Stimulated activated CD4-positive, alpha-beta T cell treated with anti-CD3 and anti-CD28 coated beads, Interleukin-1b, Interleukin-23, amount 100 ng/mL, for 24 hours (primary cell): ENCODE results near the gene ADAMTS4.

Source experiments
- DNase-seq, 4 experiments: peaks; one replicate each; pipeline ENCODE4 v3.0.0-alpha.2; 2020; ENCODE audit warnings: low read depth in 4 of 4, low spot score in 1 of 4

ADAMTS4 gene

GRCh38 chr1:161176468-161177111 lies 22.3 kb downstream of the ADAMTS4 start:
- no peak for DNase-seq

GRCh38 chr1:161175771-161176453 lies 22.9 kb downstream of the ADAMTS4 start:
- DNase-seq: no peak

GRCh38 chr1:161174911-161175310 lies 23.9 kb downstream of the ADAMTS4 start:
- no peak for DNase-seq

GRCh38 chr1:161173711-161174110 lies 25.1 kb downstream of the ADAMTS4 start:
- no peak for DNase-seq

GRCh38 chr1:161172776-161173376 lies 26.0 kb downstream of the ADAMTS4 start:
- no peak for DNase-seq

GRCh38 chr1:161172349-161172748 lies 26.5 kb downstream of the ADAMTS4 start:
- DNase-seq: no peak

GRCh38 chr1:161171696-161172095 lies 27.2 kb downstream of the ADAMTS4 start:
- no peak for DNase-seq

- DNase-seq: no peak
Measured at GRCh38 chr1:161171191-161171590, 27.7 kb downstream of the ADAMTS4 start.

GRCh38 chr1:161168906-161169305 lies 29.9 kb downstream of the ADAMTS4 start:
- no peak for DNase-seq

GRCh38 chr1:161166669-161167548 lies 31.9 kb downstream of the ADAMTS4 start:
- no peak for DNase-seq

GRCh38 chr1:161165742-161166668 lies 32.8 kb downstream of the ADAMTS4 start, which contains the start of gene PPOX:
Gene PPOX (plus strand): TSS chr1:161166426. CDS start chr1:161166848, 422 bp downstream.
- peak; percentile 71 to 90 (median 82) for DNase-seq

- no peak for DNase-seq
Measured at GRCh38 chr1:161164901-161165610, 33.8 kb downstream of the ADAMTS4 start.

- no peak for DNase-seq
Measured at GRCh38 chr1:161163793-161164192, 35.1 kb downstream of the ADAMTS4 start.

- DNase-seq: no peak
Measured at GRCh38 chr1:161162806-161163205, 36.0 kb downstream of the ADAMTS4 start.

- no peak for DNase-seq
Measured at GRCh38 chr1:161162052-161162451, 36.8 kb downstream of the ADAMTS4 start.

- DNase-seq: no peak
Measured at GRCh38 chr1:161161652-161162051, 37.2 kb downstream of the ADAMTS4 start.

GRCh38 chr1:161160671-161161145 lies 38.1 kb downstream of the ADAMTS4 start:
- DNase-seq: no peak

GRCh38 chr1:161159913-161160243 lies 39.0 kb downstream of the ADAMTS4 start:
- DNase-seq: no peak

- peak; percentile 79 to 89 (median 84) for DNase-seq
Measured at GRCh38 chr1:161159087-161159912, 39.6 kb downstream of the ADAMTS4 start, which contains the start of gene USP21. Gene USP21 (plus strand): TSS chr1:161159500. CDS start chr1:161160641, 1,141 bp downstream.
